Embryonic facial prominence (tissue), 1 donor: ENCODE data around the gene DOK6.

Source experiments
- DNase-seq: peaks from one replicate; pipeline ENCODE4 v3.0.0-alpha.2; 2016; ENCODE audit errors: extremely low spot score

DOK6 gene

GRCh38 chr18:69538849-69539248, 138.2 kb downstream of the DOK6 start:
- DNase-seq = no peak

- DNase-seq = no peak
Observed at GRCh38 chr18:69539404-69539803, 138.7 kb downstream of the DOK6 start.

- DNase-seq = no peak
Observed at GRCh38 chr18:69556228-69556627, 155.5 kb downstream of the DOK6 start.

GRCh38 chr18:69557282-69557681, 156.6 kb downstream of the DOK6 start:
- no peak for DNase-seq

- DNase-seq = no peak
Observed at GRCh38 chr18:69558052-69558451, 157.4 kb downstream of the DOK6 start.

GRCh38 chr18:69559604-69560003, 158.9 kb downstream of the DOK6 start:
- DNase-seq = no peak

- no peak for DNase-seq
Observed at GRCh38 chr18:69564602-69565001, 163.9 kb downstream of the DOK6 start.

- no peak for DNase-seq
Observed at GRCh38 chr18:69567813-69568488, 167.3 kb downstream of the DOK6 start.

GRCh38 chr18:69569133-69569532, 168.4 kb downstream of the DOK6 start:
- DNase-seq = no peak

GRCh38 chr18:69574401-69574800, 173.7 kb downstream of the DOK6 start:
- DNase-seq = no peak

GRCh38 chr18:69580107-69580506, 179.4 kb downstream of the DOK6 start:
- no peak for DNase-seq

GRCh38 chr18:69584429-69584828, 183.7 kb downstream of the DOK6 start:
- DNase-seq = no peak

- no peak for DNase-seq
Observed at GRCh38 chr18:69585696-69586095, 185.0 kb downstream of the DOK6 start.

- no peak for DNase-seq
Observed at GRCh38 chr18:69586537-69586936, 185.8 kb downstream of the DOK6 start.

GRCh38 chr18:69588301-69588700, 187.6 kb downstream of the DOK6 start:
- DNase-seq = no peak

GRCh38 chr18:69590150-69590549, 189.5 kb downstream of the DOK6 start:
- no peak for DNase-seq

- DNase-seq = no peak
Observed at GRCh38 chr18:69596345-69596744, 195.7 kb downstream of the DOK6 start.

- DNase-seq = no peak
Observed at GRCh38 chr18:69597561-69597960, 196.9 kb downstream of the DOK6 start.

- DNase-seq = no peak
Observed at GRCh38 chr18:69599377-69599776, 198.7 kb downstream of the DOK6 start.

- DNase-seq = no peak
Observed at GRCh38 chr18:69612242-69612641, 211.6 kb downstream of the DOK6 start.

GRCh38 chr18:69616114-69616513, 215.4 kb downstream of the DOK6 start:
- DNase-seq = no peak

- DNase-seq = no peak
Observed at GRCh38 chr18:69617408-69617807, 216.7 kb downstream of the DOK6 start.

GRCh38 chr18:69617888-69618287, 217.2 kb downstream of the DOK6 start:
- no peak for DNase-seq

- no peak for DNase-seq
Observed at GRCh38 chr18:69622184-69622583, 221.5 kb downstream of the DOK6 start.
